Colonic mucosa (tissue), 4 donors: ENCODE data around the gene TMEM138. TPM values are rescaled to one million over a fixed set of nuclear protein-coding genes. Genes with fewer than 3 reads are reported as not detected.

Source experiments
- DNase-seq: peaks from one replicate; pipeline ENCODE4 v3.0.0-alpha.2; 2020
- H3K27ac ChIP-seq: fragments of 200-600 bp; one replicate; pipeline ENCODE4 v1.8.0; 2021
- H3K27me3 ChIP-seq: fragments of 200-600 bp; one replicate; pipeline ENCODE4 v1.8.0; 2021
- H3K36me3 ChIP-seq: fragments of 200-600 bp; one replicate; pipeline ENCODE4 v1.8.0; 2021
- H3K4me1 ChIP-seq: fragments of 200-600 bp; one replicate; pipeline ENCODE4 v1.8.0; 2021; ENCODE audit warnings: mild to moderate bottlenecking
- H3K4me3 ChIP-seq: fragments of 200-600 bp; one replicate; pipeline ENCODE4 v1.8.0; 2021
- H3K9ac ChIP-seq, 2 donors: one replicate each; pipeline ENCODE4 v1.7.0; 2013; ENCODE audit warnings: control low read depth in 2 of 2, low read depth in 2 of 2, low read length in 2 of 2
- H3K9me3 ChIP-seq: fragments of 200-600 bp; one replicate; pipeline ENCODE4 v1.8.0; 2021
- intact Hi-C: fragments of 100-400 bp; cut with DNase I; formaldehyde crosslinking; loops from one replicate; pipeline ENCODE4 v1.14.1; 2022
- total RNA-seq, 2 donors: library from RNA; stranded (reverse); fragmentation: NEBNext Ultra II Directional in 1 of 2; extraction: Animal tissue kit (Norgen Biotek cat#: 25700) in 1 of 2; gene quantifications; one replicate each; pipeline ENCODE4 v1.2.1, GENCODE V29; 2021
- TF ChIP-seq, protein P1 (sequence below): fragments of 200-600 bp; IDR thresholded peaks from one replicate; pipeline ENCODE4 v1.8.0; 2022; ENCODE audit warnings: antibody characterized with exemption, mild to moderate bottlenecking
- donor health status: healthy.
- donor health status: DM: no; HTN: no; CAD: no.
- donor health status: DM: no; HTN: no; CAD: no.

Gene TMEM138
- 10 to 100 TPM; 27.4 to 37.7 TPM for total RNA-seq

DNA sequence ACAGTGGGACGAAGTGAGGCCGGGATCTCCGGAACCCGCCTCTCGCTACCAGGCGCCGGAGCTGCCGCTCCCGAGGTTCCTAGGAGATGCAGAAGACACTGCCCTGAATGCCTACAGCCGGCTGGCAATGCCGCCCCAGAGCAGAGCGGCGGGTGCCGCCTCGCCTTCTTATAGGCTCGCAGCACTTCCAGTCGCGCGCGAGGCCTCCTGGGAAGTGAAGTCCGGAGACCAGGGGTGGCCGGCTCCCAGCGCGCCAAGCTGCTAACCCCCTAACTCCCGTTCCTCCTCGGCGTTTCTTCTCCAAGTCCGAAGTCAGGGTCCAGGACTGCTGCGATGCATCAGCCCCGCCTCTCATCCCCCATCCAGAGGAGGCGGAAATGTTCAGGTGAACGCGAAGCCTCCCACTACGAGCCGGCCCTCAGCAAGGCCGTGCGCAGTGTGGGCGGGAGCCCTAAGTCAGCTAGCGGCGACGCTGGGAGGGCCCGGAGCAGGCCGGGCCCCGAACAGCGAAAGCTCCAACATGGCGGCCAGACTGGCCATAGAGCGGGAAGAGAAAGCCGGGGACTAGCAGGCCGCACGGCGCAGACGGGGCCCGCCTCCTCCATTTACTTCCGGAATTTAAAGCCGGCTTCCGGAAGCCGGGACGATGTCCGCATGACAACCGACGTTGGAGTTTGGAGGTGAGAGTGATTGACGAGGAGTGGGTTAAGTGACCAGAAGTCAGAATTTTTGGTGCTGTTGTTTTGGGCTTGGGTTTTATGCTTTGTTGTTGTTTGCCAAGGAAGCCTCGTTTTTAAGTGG lies at the start of gene TMEM138, which contains the start of gene CYB561A3:
TSS of gene TMEM138 (plus strand) at position 634 of the 801 bp plus-strand sequence. CDS start 2,017 bp downstream, outside the sequence.
TSS of gene CYB561A3 (minus strand) at position 142 of the 801 bp plus-strand sequence. CDS start 5,169 bp downstream, outside the sequence.
- Histone ChIP-seq H3K27me3 (no peaks in the 10 kb centered on the region), H3K9ac (peak within 1 kb of the TSS; percentile 96 to 100), H3K4me1 (peaks cover 7% of the 10 kb centered on the region), H3K36me3 (peaks cover 16% of the 10 kb centered on the region), H3K27ac (peak within 1 kb of the TSS; percentile 98), H3K4me3 (peak within 1 kb of the TSS; percentile 67), H3K9me3 (no peaks in the 10 kb centered on the region)
- peak; percentile 94 for DNase-seq
- TF ChIP-seq, protein P1, sequence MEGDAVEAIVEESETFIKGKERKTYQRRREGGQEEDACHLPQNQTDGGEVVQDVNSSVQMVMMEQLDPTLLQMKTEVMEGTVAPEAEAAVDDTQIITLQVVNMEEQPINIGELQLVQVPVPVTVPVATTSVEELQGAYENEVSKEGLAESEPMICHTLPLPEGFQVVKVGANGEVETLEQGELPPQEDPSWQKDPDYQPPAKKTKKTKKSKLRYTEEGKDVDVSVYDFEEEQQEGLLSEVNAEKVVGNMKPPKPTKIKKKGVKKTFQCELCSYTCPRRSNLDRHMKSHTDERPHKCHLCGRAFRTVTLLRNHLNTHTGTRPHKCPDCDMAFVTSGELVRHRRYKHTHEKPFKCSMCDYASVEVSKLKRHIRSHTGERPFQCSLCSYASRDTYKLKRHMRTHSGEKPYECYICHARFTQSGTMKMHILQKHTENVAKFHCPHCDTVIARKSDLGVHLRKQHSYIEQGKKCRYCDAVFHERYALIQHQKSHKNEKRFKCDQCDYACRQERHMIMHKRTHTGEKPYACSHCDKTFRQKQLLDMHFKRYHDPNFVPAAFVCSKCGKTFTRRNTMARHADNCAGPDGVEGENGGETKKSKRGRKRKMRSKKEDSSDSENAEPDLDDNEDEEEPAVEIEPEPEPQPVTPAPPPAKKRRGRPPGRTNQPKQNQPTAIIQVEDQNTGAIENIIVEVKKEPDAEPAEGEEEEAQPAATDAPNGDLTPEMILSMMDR: no peak
- intact Hi-C loops: no loop called here

DNA sequence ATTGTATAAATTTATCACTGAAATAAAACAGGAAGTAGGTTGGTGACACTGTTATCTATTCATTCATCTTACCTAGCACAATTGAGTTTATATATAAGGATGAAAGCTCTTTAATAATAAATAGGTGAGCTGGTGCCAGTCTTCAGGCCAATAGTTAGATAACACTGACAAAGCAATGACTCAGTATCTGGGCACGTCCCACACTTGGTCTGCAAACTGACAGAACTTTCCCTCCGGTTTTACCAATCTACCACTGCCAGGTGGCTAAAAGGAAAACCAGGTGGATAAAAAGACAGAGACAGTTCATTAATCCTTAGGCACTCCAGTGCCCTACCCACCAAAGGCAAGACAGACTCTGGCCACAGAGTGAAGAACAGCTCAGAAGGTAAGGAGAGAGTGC lies 46.9 kb upstream of the TMEM138 start:
- DNase-seq: no peak
- Histone ChIP-seq H3K4me1 (no peaks in the 10 kb centered on the region), H3K27ac (no peak overlapping the region), H3K9me3 (no peaks in the 10 kb centered on the region), H3K9ac (no peak overlapping the region), H3K4me3 (no peak overlapping the region), H3K36me3 (peaks cover 23% of the 10 kb centered on the region), H3K27me3 (no peaks in the 10 kb centered on the region)
- TF ChIP-seq, protein P1: no peak
- intact Hi-C loops: no loop called here

DNA sequence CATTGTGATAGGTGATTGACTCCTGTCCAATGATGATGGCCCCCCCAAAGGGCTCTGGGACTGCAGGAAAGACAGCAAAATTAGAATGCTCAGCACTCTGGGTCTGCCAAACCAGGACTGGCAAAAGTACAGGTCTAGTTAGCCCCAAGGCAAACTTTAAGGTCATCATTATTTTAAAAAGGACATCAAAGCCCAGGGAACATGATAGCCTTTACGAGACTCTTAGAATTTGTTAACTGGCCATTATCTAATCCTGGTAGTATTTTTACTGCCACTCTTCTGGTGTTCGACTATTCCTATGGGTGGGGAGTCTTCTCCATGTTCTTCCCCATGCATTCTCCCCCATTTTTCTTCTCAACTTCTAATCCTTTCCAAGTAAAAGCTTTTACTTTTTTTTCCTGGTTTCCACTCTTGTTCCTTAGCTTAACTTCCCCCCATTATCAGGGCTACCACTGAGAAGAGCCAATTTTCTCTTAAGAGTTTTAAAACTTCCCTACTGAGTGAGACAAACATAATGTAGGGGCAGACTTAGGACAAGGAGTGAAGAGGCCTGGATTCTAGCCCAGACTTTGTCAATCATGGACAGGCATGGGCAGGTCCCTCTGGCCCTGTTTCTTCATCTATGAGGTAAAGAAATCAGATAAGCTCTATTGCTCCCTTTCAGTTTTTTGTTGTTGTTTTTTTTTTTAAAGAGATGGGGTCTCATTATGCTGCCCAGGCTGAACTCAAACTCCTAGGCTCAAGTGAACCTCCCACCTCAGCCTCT lies 36.3 kb upstream of the TMEM138 start:
- DNase-seq: no peak
- peaks cover 37% of the 10 kb centered on the region for H3K36me3 ChIP-seq
- intact Hi-C loops: no loop called here

DNA sequence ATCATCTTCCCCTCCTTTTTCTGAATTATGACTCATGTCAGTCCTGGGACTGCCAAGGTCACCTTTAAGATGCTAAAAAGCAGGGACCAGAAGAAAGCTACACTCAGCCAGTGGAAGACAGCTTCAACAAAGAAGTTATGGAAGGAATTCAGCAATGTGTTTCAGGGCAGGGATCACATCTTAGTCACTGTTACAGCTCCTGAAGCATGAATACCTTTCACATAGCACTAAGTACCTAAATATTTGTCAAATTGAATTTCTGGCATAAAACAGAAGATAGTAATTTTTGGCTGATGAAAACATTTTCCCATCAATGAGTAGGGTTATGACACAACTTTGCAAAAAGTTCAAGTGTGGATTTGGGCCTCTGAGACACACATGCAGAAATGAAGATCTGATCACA lies 34.5 kb upstream of the TMEM138 start:
- intact Hi-C loops: no loop called here
- peaks cover 22% of the 10 kb centered on the region for H3K36me3 ChIP-seq
- H3K4me1 ChIP-seq: peaks cover 7% of the 10 kb centered on the region

More for the DNA sequence above, 36.3 kb upstream of the TMEM138 start:
- TF ChIP-seq, protein P1: no peak
- no peaks in the 10 kb centered on the region for H3K9me3 ChIP-seq
- no peak overlapping the region for H3K27ac ChIP-seq
- H3K27me3 ChIP-seq: no peaks in the 10 kb centered on the region
- no peak overlapping the region for H3K4me3 ChIP-seq
- no peak overlapping the region for H3K9ac ChIP-seq
- no peaks in the 10 kb centered on the region for H3K4me1 ChIP-seq

DNA sequence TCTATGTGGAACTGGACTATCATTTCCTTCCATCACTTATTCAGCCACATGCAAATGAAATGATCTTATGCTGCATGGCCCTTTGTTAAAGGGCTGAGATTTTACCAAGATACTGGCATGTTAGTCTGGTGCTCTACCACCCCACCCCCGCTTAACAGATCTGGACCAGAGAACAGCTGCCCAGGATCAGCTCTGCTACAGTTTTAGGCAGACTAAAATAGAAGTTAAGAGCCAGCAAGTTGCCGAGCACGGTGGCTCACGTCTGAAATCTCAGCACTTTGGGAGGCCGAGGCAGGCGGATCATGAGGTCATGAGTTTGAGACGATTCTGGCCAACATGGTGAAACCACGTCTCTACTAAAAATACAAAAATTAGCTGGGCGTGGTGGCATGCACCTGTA lies 33.8 kb upstream of the TMEM138 start:
- peaks cover 15% of the 10 kb centered on the region for H3K36me3 ChIP-seq
- no peak for DNase-seq
- no peaks in the 10 kb centered on the region for H3K27me3 ChIP-seq
- H3K9me3 ChIP-seq: no peaks in the 10 kb centered on the region
- no peak overlapping the region for H3K27ac ChIP-seq
- no peak overlapping the region for H3K4me3 ChIP-seq
- intact Hi-C loops: no loop called here
- H3K9ac ChIP-seq: no peak overlapping the region
- TF ChIP-seq, protein P1: no peak
- H3K4me1 ChIP-seq: peaks cover 7% of the 10 kb centered on the region

More for the DNA sequence above, 34.5 kb upstream of the TMEM138 start:
- H3K9ac ChIP-seq: no peak overlapping the region
- TF ChIP-seq, protein P1: no peak
- no peak overlapping the region for H3K4me3 ChIP-seq
- no peak overlapping the region for H3K27ac ChIP-seq
- no peaks in the 10 kb centered on the region for H3K9me3 ChIP-seq
- no peak for DNase-seq
- H3K27me3 ChIP-seq: no peaks in the 10 kb centered on the region
